ENCODE results near the gene SCGB1A1.

DNA sequence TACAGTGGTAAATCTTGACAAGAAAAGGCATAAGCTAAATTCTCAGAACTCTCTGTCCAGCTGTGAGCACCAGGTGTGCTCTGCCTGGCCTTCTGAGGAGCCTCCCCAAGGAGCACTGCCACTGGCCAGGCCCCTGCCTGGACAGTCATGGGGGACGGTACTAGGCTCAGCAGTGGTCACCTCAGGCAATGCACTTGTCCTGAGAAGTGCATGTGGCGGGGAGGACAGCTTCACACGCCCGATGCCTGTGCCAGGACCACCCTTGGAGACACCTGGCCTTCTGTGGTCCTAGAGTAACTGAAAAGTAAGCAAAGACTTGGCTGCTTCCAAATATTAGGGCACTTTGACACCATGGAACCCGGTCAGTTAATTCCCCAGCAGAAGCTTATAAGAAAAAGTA, 28.6 kb upstream of the SCGB1A1 start:
- TF ChIP-seq, protein P1, sequence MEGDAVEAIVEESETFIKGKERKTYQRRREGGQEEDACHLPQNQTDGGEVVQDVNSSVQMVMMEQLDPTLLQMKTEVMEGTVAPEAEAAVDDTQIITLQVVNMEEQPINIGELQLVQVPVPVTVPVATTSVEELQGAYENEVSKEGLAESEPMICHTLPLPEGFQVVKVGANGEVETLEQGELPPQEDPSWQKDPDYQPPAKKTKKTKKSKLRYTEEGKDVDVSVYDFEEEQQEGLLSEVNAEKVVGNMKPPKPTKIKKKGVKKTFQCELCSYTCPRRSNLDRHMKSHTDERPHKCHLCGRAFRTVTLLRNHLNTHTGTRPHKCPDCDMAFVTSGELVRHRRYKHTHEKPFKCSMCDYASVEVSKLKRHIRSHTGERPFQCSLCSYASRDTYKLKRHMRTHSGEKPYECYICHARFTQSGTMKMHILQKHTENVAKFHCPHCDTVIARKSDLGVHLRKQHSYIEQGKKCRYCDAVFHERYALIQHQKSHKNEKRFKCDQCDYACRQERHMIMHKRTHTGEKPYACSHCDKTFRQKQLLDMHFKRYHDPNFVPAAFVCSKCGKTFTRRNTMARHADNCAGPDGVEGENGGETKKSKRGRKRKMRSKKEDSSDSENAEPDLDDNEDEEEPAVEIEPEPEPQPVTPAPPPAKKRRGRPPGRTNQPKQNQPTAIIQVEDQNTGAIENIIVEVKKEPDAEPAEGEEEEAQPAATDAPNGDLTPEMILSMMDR (IDR thresholded peaks at IDR 0.05): no peak
- TF ChIP-seq POLR2A (IDR thresholded peaks at IDR 0.05): no peak

Measured in sigmoid colon (tissue), 3 donors.